HG03469 (cell line): ENCODE measurements around the gene DOP1A.

Source experiments
- ATAC-seq: cut with Tn5 transposase; IDR thresholded peaks from one replicate; pipeline ENCODE4 v1.9.1; 2021; ENCODE audit warnings: mild to moderate bottlenecking, moderate library complexity, moderate number of reproducible peaks; ENCODE audit not compliant: unreplicated experiment

Gene DOP1A

DNA sequence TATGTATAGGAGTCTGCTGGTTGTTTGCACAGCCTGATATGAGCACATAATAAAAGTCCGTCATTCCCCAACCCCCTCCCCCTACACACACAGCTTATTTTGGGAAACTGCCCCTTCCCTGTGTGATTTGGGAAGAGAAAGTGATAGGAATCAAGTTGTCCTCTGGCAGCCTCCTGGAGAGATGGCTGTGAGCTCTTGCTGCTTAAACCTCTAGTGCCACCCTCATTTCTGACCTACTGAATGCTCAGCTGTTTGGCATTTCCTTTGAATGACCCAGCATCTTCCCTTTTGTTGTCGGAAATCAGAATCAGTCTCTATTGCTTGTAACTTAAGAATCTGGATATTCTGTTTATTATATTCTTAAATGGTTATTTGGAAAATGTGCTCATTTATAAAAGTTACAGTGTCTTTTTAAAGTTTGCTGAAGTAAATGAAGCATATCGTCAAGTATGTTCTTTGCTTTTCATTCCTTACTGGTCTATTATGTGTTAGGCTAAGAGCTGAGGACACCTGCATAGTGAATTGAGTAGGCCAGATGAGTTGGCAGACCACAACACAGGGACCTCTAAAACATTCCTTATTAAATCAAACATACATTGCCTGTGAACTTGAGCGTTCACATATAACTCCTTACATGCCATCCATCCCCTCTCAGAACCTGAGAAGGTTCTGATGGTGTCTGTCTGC, 131.2 kb downstream of the DOP1A start:
- ATAC-seq = no peak

DNA sequence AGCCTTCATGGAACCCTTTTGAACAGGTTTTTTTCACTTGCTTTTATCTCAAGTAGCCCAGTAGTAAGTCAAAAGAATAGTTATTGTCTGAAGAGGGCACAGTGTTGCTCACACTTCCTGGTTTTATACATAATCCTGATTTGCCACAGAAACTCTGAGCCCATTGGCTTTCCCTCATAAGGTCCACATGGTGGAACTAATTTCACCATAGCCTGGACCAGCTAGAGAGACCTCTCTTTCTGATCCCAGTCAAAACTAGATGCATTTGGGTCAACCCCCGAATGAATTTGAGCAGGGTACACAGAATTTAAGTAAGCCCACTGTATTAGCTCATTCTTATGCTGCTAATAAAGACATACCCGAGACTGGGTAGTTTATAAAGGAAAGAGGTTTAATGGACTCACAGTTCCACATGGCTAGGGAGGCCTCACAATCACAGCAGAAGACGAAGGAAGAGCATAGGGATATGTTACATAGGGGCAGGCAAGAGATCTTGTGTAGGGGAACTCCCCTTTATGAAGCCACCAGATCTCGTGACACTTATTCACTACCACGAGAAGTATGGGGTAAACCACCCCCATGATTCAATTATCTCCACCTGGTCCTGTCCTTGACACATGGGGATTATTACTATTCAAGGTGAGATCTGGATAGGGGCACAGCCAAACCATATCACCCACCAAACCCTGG, 131.8 kb downstream of the DOP1A start:
- ATAC-seq = no peak

DNA sequence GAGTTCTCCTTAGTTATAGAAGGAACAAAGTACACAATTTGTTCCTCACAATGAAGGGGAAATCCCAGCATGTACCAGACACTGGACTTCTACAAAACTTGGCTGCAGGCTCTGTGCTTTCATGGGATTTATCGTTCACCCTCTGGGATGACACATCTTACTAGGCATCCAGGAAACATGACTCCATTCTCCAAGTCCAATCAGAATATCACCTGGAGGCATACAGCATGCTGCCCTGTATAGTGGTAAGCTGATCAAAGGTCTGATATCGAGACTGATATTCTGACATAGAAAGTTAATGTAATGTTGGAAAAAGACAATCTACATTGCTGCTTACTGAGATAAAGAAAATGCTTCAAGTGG, 132.4 kb downstream of the DOP1A start:
- no peak for ATAC-seq

DNA sequence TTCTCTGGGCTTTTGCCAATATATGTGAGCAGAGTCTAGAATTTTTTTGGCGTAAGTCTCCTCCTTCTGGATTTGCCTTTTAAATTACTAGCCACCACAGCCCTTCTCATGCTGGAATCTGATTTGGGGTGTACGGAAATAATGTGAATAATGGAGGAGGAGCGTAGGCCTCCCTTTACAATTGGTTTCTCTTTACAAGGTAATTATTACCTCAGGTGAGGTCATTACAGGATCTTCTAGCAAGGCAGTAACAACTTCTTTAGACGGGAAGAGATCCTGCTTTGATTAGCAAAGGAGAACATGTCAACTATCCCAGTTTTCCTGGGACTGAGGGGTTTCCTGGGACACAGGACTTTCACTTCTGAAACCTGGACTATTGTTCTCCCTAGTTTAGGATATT, 134.6 kb downstream of the DOP1A start:
- no peak for ATAC-seq

DNA sequence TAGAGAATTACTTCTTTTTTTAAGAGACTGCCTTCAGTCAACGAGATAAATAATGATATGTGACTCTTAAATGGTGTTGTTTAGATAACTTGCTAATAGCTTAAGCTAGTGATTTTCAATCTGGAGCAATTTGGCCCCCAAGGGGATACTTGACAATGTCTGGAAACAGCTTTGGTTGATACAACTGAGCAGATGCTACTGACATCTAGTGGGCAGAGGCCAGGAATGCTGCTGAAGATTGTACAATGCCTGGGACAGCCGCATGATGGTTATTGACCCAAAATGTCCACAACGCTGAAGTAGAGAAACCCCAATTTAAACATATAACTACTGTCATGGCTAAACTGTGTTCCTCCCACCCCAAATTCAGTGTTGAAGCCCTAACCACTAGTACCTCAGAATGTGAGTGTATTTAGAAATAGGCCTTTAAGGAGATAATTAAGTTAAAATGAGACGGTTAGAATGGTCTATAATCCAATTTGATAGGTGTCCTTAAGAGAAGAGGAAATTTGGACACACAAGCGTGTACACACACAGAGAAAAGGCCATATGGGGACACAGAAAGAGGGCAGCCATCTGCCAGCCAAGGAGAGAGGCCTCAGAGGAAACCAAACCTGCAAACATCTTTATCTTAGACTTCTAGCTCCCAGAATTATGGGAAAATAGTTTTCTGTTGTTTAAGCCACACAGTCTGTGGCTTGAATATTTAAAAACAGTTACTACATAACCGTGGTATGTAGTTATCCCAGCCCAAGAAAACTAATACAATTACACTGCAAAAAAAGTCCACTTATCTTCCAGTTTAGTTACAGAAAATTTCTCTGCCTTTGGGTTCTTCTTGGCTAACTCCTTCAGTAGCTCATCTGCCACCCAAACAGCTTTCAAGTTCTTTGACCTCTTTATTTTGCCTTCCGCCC, 147.9 kb downstream of the DOP1A start:
- ATAC-seq = peak; percentile 99

DNA sequence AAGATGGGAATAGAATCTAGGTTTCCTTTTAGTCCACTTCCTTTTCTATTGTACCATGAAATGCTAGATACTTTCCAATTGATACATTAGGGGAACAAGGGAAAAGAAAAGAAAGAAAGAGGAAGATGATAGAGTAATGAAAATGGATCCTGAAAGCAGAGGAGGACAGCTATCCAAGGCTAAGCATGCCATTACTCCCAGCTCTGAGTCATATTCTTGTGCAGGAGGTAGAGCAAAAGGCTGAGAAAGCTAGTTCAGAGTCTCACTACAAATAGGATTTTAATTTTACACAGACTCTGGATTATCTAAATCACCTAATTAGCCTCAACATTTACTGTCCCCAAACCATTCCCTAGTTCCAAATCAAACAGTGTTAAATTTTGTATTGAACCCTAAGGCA, 149.3 kb downstream of the DOP1A start:
- no peak for ATAC-seq
